Stimulated activated CD8-positive, alpha-beta memory T cell treated with anti-CD3 and anti-CD28 coated beads, Interleukin-12 subunit alpha, Interleukin-12 subunit beta, amount 100 ng/mL, for 4 hours (primary cell): Measurements from ENCODE around the gene CDH4.

ENCODE experiments used
- DNase-seq: peaks from one replicate; pipeline ENCODE4 v3.0.0-alpha.2; 2020; ENCODE audit warnings: low read depth

The CDH4 gene

DNA sequence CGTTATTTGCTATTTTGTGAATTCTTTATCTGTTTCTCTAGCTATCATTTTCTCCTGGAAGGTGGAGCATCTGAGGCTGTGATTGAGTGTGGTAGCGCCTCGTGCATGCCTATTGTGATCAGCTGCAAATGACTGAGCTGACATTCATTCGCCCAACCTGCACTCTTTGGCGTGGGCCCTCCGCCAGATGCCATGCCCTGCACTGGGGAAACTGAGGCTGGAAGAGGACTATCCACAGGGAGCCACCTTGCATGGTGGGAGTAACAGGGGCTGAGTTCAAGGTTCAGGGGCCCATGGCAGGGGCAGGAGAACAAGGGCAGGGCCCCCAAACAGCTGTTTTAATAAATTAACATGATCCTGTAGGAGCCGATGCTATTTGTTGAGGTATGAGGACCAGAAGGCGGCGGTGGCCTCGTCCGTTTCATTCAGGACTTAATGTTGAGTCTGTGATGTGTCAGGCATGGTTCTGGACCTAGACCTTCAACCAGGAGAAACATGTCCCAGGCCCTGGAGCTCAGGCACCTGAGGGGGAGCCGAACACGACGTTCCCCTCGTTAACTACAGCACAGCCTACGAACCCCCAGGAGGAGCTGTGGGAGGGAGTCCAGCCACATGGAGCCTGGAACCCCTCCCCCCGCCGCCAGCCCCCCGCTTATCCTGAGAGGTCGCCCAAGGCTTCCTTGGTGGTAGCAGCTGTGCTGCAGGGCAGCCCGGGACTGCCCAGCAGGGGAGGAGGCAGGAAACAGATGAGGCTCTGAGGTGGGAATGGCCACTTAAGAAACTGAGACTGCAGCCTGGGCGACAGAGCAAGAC, 242.9 kb downstream of the CDH4 start:
- DNase-seq, result no peak

DNA sequence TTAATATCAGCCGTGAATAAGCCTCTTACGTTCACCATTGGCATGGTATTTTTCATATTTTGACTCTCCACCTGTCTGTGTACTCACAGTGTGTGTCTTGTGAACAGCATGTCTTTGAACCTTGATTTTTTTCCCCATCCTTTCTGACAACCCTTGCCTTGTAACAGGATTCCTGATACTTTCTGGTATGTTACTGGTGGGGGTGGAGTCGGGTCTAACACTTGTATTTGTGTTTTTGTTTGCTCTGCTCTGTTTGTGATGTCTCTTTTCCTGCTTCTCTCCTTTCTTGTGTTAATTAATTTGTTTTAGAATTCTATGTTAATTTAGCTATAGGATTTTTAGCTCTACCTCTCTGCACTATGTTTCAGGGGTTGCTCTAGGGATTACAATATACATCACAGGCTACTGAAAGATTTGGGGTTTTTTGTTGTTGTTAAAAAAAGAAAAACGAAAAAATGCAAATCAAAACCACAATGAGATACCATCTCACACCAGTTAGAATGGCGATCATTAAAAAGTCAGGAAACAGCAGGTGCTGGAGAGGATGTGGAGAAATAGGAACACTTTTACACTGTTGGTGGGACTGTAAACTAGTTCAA, 245.1 kb downstream of the CDH4 start:
- no peak for DNase-seq

DNA sequence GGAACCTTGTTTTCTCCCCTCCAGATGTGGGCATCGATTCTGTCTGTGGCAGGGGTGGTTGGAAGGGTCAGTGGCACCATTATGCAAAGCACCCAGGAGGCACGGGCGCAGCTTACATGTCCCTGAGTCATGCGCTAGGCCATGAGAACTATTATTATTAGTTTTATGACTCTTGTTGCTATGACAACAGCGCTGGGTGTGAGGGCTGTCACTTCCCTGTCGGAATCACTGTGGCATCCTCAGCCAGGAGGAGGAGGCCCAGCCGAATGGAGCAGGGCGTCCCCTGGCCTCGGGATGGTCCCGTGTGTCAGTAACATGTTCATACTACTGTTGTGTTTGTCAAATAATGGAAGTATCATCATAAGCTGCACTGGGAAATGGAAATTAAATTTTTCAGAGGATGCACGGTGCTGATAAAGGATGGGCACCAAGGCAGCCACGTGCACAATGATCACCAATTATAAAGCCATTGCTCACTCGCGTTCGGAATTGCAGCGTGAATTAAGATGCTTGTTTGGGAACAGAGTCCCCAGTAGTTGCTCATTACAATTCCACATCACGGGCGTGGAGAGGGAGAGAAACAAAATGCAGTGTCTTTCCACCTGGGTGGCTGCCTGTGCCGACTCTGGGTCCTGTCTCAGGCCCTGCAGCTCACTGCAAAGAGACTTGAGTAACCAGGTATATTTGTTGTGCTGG, 247.9 kb downstream of the CDH4 start:
- DNase-seq, result no peak

DNA sequence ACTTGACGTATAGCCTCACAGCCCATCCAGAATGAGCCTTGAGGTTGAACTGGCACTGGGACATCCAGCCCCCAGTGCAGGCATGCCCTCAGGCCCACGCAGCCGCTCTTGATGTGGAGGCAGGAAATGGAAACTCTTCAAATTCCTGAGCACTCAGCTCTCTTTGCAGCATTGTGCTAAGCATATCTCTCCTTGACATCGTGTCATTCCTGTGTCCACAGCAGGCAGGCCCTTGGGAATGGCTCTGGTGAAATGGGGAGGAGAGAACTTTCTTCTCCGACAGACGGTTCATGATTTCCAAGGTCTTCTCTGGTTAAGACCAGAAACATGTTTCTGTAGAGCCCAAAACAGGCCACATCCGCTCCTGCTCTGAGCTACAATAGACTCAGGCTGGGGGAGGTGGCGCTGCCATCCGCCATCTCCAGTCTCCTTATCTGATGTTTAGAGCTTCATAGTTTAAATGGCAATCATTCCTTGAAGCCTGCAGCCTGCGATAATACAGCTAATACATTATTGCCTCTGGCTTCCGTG, 248.8 kb downstream of the CDH4 start:
- DNase-seq, result no peak

DNA sequence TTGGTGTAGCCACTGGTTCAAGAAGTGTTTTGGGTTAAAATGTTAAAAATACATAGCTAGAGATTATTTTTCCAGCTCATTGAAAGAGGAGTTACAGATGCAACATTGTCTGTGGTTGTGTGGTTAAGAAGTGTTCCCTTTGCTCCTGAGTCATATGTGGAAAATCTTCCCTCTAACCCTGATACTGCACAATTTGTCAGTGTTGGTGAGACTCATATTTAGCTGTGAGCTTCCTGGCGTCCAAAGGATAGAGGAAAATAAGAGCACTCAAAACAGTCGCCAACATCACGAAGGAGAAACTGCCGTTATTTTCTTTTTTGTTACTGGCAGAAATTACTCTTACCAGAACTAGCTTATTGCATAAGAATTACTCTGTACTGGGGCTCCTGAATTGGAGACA, 250.4 kb downstream of the CDH4 start:
- DNase-seq, result no peak

DNA sequence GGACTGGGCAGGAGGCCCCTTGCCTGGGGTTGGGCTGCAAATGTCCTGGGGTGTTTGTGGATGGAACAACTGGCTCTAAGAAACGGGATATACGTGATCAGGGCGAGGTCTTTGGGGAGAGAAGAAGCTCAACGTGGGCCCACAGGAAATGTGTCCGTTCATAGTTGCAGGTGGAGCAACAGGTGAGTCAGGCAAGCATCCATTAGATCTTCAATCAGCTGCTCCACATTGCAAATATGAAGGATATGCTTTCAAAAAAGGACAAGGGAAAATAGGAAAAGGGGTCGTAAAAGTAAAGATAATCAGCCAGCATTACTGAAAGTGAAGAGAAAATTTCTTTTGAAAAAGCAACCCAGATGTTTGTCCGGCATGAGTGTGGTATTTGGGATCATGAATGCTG, 251.0 kb downstream of the CDH4 start:
- no peak for DNase-seq

DNA sequence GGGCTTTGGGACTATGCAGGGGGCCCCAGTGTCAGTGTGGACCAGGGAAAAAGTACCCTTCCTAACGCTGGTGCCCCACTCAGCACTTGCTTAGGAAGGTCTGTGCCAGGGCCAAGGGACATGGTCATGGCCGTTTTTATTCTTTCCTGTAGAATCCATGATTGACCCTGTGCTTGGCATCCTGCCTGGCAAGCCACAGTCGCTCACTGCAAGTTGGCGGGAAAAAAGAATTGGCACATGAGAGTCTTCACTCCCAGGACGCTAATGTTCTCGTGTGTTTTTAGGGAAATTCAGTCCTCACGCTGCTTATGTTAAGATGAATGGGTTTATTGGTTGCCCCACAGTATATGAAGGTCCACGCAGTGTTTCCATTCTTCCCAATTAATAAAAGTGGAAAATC, 253.4 kb downstream of the CDH4 start:
- DNase-seq, result no peak

DNA sequence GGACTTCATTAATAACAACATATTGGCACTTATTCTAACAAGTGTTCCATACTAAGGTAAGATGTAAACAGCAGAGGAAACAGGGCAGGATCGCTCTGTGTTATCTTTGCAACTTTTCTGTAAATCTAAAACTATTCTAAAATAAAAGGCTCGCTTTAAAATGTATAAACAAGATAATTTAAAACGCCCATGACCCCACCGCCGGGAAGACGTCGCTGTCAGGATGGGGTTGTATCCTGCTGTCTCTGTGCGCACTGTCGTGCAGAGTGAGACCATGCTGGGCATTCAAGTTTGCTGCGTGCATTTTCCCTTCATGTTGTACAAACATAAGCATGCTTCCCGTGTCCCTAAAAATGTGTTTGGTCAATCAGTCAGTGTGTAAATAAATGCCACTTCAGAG, 255.7 kb downstream of the CDH4 start:
- no peak for DNase-seq

DNA sequence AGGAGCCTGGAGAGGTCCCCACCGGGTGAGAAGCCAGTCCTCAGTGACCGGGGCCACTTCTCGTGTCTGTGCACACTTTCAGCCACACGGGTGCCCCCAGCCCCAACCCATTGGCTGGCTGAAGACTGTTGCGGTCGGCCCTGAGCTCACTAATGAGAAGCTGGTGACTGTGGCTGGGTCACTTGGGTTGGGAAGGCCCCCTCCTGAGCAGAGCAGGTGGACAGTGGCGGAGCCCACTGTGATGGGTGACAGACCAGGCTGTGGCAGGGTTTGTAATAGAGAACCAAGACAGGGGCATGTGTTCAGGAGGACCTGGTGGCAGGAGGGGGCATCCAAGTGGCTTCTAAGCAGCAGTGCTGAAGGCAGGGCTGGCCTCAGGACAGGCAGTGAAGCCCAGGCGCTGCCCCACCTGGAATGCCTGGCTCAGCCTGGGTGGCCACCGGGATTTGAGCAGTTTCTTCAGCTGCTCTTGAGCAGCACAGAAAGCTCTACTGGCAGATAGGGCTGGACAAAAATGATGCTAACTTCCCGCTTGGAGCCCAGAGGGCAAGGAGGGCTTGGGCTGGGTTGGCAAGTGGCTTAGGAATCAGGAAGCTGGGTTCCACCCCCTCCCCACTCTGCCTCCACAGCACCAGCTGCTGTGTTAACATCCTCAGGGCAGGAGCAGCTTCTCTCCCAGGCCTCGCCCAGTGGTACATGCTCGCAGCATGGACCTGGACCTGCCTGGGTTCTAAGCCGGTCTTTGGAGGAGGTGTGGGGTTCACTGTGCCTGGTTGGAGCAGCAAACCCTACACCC, 256.4 kb downstream of the CDH4 start:
- no peak for DNase-seq

DNA sequence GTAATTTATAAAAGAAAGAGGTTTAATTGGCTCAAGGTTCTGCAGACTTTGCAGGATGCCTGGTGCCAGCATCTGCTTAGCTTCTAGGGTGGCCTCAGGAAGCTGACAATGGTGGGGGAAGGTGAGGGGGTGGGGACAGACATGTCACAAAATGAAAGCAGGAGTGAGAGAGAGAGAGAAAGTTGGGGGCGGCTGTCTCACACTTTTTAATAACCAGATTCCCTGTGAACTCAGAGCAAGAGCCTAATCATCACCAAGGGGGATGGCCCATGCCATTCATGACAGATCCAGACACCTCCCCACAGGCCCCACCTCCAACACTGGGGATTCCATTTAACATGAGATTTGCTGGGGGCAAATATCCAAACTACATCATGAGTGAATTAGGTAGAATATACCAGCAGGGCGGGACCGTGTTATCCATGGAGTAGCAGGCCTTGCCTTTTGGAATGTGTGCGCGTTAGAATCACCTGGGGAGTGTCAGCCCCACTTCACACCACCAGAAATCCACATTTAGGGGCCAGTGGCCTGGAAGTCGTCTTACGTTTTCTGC, 258.8 kb downstream of the CDH4 start:
- no peak for DNase-seq

DNA sequence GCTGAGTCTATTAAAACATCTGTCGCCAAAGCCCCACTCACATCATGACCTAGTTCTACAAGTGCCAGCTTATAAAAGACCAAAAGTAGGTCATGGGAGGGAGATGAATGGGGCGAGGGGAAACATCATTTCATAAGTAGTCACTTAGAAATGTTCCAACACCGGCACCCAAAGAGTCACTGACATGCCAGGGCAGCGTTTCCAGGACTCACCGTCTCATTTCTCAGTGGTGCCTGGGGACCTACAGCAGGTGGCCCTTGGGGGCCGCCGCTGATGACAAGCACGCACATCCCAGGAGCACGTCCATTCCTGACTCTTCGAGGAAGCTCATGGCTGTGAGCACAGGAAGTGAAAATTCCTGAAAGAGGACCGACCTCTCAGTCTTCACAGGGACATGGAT, 260.4 kb downstream of the CDH4 start:
- DNase-seq, result no peak

DNA sequence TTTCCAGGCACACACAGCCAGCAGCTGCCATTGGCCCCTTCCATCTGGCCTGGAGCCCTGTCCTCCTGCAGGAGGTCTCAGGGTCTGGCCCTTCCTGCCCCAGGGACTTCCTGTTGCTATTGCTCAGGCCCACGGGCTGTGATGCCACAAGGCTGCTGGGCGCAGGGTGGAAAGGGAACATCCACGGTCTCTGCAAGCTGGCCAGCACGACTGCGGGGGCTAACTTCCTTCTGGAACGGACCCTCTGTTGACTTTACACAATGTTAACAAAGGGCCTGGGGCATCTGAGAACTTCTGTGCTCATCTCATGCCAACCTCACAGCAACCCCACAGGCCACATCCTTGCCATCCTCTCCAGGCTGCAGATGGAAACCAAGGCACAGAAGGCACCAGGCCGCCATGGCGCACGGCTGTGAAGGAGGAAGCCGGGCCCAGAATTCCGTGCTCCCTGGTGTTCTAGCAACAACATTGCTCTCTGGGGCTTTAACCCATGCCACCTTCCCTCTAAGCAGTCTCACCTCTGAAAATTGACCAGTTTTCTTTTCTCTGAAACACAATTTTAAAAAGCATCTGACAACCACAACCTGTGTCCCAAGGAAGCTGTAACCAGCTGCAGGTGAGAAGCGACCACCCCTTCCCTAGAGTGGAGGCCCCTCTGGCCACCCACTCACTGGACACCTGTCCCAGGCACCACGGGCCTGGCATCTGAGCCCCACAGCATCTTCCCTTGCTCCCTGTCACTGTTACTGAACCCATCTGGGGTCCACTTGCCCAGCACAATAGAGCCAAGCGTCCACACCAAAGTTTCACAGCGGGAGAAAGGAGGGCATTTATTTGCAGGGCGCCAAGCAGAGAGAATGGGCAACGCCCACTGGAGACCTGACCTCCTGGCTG, 261.3 kb downstream of the CDH4 start:
- DNase-seq, result no peak

DNA sequence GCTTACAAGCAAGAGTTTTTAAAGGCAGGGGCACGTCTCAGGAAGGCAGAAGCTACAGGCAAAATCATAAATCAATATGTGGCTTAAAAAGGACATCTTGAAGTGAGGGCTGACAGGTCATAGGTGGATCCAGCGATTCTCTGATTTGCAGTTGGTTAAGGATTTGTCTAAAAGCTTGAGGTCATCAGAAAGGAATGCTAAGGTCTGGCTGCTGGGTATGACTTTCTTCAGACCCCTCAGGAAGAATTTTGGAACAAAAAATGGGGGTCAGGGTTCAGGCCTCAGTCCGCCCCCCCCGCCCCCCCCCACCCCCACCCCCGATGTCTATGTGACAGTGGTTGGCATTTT, 261.9 kb downstream of the CDH4 start:
- no peak for DNase-seq

DNA sequence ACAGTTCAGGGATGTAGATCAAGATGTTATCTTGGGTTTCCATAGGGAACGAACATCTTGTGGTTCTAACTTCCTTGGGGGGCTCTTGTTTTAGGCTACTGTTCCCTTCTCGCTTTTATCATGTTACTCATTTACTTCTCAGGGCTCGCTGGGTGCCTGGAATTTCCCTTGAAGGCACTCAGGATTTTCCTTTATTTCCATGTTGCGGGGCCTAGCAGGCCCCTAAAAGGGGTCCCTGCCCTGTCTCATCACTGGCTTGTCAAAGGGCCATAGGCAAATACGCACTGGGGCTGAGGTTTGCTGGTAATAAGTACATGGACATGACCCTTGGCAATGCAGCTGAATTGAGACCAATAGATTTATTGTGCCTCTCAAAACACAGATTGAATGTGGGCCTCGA, 262.3 kb downstream of the CDH4 start:
- DNase-seq, result no peak

DNA sequence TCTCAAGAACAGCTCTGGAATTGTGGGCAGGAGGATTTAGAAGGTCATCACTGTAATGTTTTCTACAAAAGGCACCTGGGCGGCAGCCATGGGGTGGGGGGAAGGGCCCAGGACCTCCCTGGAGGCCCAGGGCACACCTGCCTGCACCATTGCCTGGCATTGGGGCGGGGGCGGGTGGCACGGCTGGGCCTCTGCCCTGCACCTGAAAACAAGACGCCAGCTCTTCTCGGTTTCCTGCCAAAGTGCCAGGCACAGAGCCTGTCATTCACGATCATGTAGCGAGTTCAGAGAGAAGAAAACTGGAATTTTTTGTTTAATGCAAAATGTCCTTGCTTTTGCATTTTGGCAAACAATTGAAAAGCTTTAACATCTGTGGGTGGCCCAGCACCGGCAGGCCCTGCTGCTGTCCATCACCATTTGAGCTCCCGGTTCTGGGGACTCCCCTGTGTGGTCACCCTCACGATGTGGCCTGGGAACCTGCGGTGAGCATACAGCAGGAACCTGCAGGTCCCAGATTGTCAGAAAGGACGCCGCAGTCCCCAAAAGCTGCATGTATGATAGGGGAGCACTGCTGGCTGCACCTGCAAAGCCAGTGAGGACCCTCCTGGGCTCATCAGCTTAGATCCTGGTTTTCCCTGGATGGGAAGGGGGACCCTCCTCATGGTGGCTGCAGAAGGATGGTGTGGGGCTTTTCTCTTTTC, 262.9 kb downstream of the CDH4 start:
- DNase-seq, result no peak

DNA sequence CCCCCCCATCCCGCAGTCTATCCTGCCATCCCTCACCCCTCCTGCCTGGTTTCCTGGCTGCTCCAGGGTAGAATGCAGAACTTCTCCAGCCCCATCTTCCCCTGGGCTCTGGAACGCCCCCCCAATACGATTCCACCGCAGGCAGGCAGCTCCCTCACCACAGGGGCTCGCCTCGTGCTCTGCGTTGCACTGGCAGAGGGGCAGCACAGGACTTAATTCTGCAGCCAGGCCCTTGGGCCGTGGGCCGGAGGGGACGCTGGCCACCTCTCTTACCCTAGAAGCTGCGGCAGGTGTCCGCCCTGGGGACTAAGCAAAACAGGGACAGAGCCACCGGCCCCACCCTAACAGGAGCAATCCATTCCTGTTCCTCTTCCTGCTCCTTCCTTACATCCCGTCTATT, 263.9 kb downstream of the CDH4 start:
- DNase-seq, result no peak

DNA sequence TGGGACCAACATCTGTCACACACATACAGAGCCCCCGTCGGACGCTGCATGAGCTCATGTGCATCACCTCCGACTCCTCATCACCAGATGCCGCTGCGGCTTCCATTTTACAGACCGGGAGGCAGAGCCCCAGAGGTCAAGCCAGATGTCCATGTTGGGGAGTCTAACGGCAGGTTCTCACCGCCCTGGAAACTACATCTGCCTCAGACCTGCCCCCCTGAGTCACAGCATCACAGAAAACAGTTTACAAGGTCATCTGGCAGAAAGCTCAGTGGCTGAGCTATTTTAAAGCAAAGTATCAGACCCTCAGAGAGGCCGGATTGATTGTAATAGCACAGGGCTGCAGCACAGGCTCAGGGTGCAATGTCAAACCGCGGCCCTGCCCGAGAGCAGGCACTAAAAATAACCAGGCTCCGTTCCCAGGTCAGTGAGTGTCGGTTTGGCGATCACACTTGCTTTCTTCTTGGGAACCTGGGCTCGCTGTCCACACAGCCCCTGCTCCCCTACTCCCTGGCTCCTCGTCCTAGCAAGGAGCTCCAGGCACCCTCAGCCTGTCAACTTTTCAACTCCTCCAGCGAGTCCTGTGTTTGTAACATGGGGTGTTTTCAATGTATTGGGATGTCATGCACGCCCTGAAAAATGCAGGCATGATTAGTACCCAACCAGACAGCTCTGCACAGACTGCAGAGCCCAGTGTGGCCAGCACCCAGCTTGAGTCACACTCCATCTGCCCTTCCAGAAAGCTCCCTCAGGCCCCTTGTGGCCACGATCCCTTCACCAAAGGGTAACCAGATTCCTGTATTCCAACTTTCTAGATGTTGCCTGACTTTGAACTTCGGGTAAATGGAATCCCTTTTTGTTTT, 264.5 kb downstream of the CDH4 start:
- no peak for DNase-seq

DNA sequence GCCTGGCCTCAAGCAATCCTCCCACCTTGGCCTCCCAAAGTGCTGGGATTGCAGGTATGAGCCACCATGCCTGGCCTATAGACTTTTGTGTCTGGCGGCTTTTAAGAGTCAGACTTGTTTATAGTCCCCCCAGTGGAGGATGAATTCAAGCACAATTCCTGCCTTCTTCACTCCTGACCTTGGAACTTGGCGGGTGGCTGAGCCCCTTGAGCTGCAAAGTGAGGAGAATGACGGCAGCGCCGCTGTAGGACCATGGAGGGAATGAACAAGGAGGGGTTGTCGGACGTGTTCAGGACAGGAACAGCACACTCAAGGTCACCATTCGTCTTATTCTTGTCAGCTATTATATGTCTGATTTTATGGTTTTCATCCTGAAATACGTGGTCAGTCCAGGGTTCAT, 265.4 kb downstream of the CDH4 start:
- DNase-seq, result no peak

DNA sequence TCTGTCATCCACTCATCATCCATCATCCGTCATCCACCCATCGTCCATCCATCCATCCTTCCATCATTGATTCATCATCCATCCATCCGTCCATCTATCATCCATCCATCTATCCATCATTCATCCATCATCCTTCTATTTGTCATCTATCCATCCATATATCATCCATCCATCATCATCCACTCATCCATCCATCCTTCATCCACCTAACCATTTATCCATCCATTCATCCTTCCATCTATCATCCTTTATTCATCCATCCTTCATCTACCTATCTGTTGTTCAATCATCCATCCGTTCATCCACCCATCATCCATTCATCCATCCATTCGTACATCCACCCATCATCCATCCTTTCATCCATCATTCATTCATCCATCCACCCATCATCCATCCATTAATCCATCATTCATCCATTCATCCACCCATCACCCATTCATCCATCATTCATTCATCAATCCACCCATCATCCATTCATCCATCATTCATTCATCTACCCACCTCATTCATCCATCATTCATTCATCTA, 266.4 kb downstream of the CDH4 start:
- DNase-seq, result no peak
